GM19043 (cell line): ENCODE results near the gene SPINK4.

Experiments
- ATAC-seq: cut with Tn5 transposase; IDR thresholded peaks from one replicate; pipeline ENCODE4 v1.9.1; 2021; ENCODE audit warnings: low read depth; ENCODE audit not compliant: unreplicated experiment

Gene SPINK4

GRCh38 chr9:33255471-33255870 lies 15.5 kb downstream of the SPINK4 start:
- ATAC-seq: no peak

- no peak for ATAC-seq
These were observed 16.3 kb downstream of the SPINK4 start for GRCh38 chr9:33256236-33256635.

- ATAC-seq: no peak
These were observed 17.3 kb downstream of the SPINK4 start for GRCh38 chr9:33257276-33257675.

GRCh38 chr9:33260372-33260771 lies 20.4 kb downstream of the SPINK4 start:
- ATAC-seq: no peak

GRCh38 chr9:33263131-33264002 lies 23.4 kb downstream of the SPINK4 start:
- no peak for ATAC-seq

GRCh38 chr9:33264003-33264472 lies 24.1 kb downstream of the SPINK4 start:
- peak; percentile 13 for ATAC-seq

GRCh38 chr9:33264473-33265177 lies 24.7 kb downstream of the SPINK4 start, which contains the start of the genes BAG1 and CHMP5:
Gene BAG1, minus strand, starts transcription at chr9:33264708.
Gene CHMP5, plus strand, starts transcription at chr9:33265049. Its CDS starts 30 bp downstream, at chr9:33265079.
- peak; percentile 78 for ATAC-seq

- ATAC-seq: no peak
These were observed 25.4 kb downstream of the SPINK4 start for GRCh38 chr9:33265211-33265865.

- ATAC-seq: no peak
These were observed 27.3 kb downstream of the SPINK4 start for GRCh38 chr9:33267151-33267767.

- ATAC-seq: no peak
These were observed 30.2 kb downstream of the SPINK4 start for GRCh38 chr9:33270146-33270545.

- no peak for ATAC-seq
These were observed 32.1 kb downstream of the SPINK4 start for GRCh38 chr9:33272061-33272460.

- ATAC-seq: no peak
These were observed 33.5 kb downstream of the SPINK4 start for GRCh38 chr9:33273266-33273971.

- no peak for ATAC-seq
These were observed 34.0 kb downstream of the SPINK4 start for GRCh38 chr9:33273972-33274328.

- ATAC-seq: no peak
These were observed 37.5 kb downstream of the SPINK4 start for GRCh38 chr9:33277484-33277883.

GRCh38 chr9:33285502-33285901 lies 45.5 kb downstream of the SPINK4 start:
- ATAC-seq: no peak

- no peak for ATAC-seq
These were observed 47.1 kb downstream of the SPINK4 start for GRCh38 chr9:33287087-33287490.

- no peak for ATAC-seq
These were observed 48.3 kb downstream of the SPINK4 start for GRCh38 chr9:33288235-33288634.

GRCh38 chr9:33288828-33289483 lies 49.0 kb downstream of the SPINK4 start:
- ATAC-seq: no peak

- no peak for ATAC-seq
These were observed 49.5 kb downstream of the SPINK4 start for GRCh38 chr9:33289496-33289895.

GRCh38 chr9:33289936-33290246 lies 49.9 kb downstream of the SPINK4 start:
- peak; percentile 26 for ATAC-seq
